AG04450 (cell line): Measurements from ENCODE around the gene SHB. TPM values are rescaled to one million over a fixed set of nuclear protein-coding genes. Genes with fewer than 3 reads are reported as not detected.
"Not testable (repeated sequence)": the region's sequence is repeated elsewhere in the genome, so short reads cannot be mapped to it uniquely, and the experiment has no call there.

Experiments
- CTCF ChIA-PET: fragments of 300-600, 350-600 bp; formaldehyde crosslinking; extraction: SDS; loops from one replicate; lab custom pipeline; 2022; ENCODE audit warnings: antibody characterized with exemption, inconsistent platforms; lab: Charles Lee
- POLR2A ChIA-PET: fragments of 350-600 bp; formaldehyde crosslinking; extraction: SDS; loops from one replicate; lab custom pipeline; 2021; ENCODE audit warnings: antibody characterized with exemption, inconsistent platforms; lab: Yijun Ruan, JAX
- DNase-seq: peaks from one replicate; pipeline ENCODE4 v3.0.0-alpha.2; 2011; ENCODE audit warnings: low read depth, low spot score
- H3K27ac ChIP-seq: one replicate; pipeline ENCODE4 v1.5.1; 2012; ENCODE audit warnings: low read depth, low read length, control low read depth
- H3K27me3 ChIP-seq: one replicate; pipeline ENCODE4 v1.6.0; 2012; ENCODE audit warnings: low read length; ENCODE audit not compliant: control insufficient read depth, insufficient read depth
- H3K4me3 ChIP-seq: 2 replicates; pipeline ENCODE4 v1.5.1; 2011; ENCODE audit warnings: mild to moderate bottlenecking, low read depth, low read length, control low read depth
- H3K9me3 ChIP-seq: 2 replicates; pipeline ENCODE4 v1.5.1; 2012; ENCODE audit warnings: low read length; ENCODE audit not compliant: control insufficient read depth, insufficient read depth
- CTCF ChIP-seq: IDR thresholded peaks from 2 replicates; pipeline ENCODE4 v1.5.1; 2011; ENCODE audit warnings: low read depth, low read length, control low read depth, inconsistent platforms
- polyA plus RNA-seq: library from polyadenylated mRNA; depleted of rRNA; stranded (reverse); fragments of >200 nt; gene quantifications from 2 replicates; pipeline ENCODE4 v1.2.3, GENCODE V29; 2011

SHB gene
- polyA plus RNA-seq, 1 experiment = 16.7 TPM

- CTCF ChIA-PET = interaction anchor here (1.3 kb wide), 1 partner anchor 374 kb away, joined by 3 read pairs; no protein-coding TSS in a partner anchor
These were observed 179.5 kb downstream of the SHB start for GRCh38 chr9:37889536-37889935.

GRCh38 chr9:37887977-37888583 lies 180.9 kb downstream of the SHB start:
- H3K9me3 ChIP-seq, H3K4me3 ChIP-seq, CTCF ChIA-PET, H3K27ac ChIP-seq, H3K27me3 ChIP-seq, DNase-seq, POLR2A ChIA-PET: not testable (repeated sequence)

More at GRCh38 chr9:37889536-37889935, 179.5 kb downstream of the SHB start:
- Histone ChIP-seq H3K27me3 (no peaks in the 10 kb centered on the region), H3K4me3 (no peak overlapping the region), H3K9me3 (no peaks in the 10 kb centered on the region), H3K27ac (no peak overlapping the region)
- DNase-seq = no peak
- no peak for TF ChIP-seq CTCF
- POLR2A ChIA-PET = no interaction called here

DNA sequence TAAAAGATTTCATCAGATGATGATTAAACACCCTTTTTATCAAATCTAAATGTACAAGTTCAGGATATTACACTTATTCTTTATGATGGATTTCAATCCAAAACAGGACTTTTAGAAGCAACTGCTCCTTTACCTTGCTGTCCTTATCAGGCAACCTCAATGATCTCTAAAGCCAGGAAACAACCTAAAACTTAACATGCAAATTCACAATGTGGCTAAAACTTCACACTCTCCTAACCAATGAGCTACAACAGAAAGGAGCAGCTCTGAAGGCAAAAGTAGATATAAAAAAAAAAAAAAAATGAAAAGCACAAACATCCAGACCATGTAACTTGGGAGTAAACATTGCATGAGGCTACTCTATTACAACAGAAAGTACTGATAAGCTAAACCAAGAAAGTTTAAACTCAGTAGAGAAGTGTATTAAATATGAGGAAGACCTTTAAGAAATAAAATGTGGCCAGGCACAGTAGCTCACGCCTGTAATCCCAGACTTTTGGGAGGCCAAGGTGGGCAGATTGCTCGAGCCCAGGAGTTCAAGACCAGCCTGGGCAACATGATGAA lies 188.0 kb downstream of the SHB start:
- TF ChIP-seq CTCF = no peak
- ChIA-PET CTCF (no interaction called here), POLR2A (interaction anchor here (0.7 kb wide), 1 partner anchor 182 kb away, joined by 8 read pairs; no protein-coding TSS in a partner anchor)

GRCh38 chr9:37876376-37876775 lies 192.7 kb downstream of the SHB start:
- no peak overlapping the region for H3K4me3 ChIP-seq
- CTCF ChIA-PET = no interaction called here
- no peak for DNase-seq
- H3K9me3 ChIP-seq = peaks cover 8% of the 10 kb centered on the region
- H3K27ac ChIP-seq = no peak overlapping the region
- H3K27me3 ChIP-seq = no peaks in the 10 kb centered on the region
- POLR2A ChIA-PET = interaction anchor here (0.8 kb wide), 1 partner anchor 23 kb away, joined by 3 read pairs; no protein-coding TSS in a partner anchor
- no peak for TF ChIP-seq CTCF

More for the DNA sequence above, 188.0 kb downstream of the SHB start:
- peaks cover 8% of the 10 kb centered on the region for H3K9me3 ChIP-seq
- H3K27ac ChIP-seq = no peak overlapping the region
- DNase-seq = no peak
- no peak overlapping the region for H3K4me3 ChIP-seq
- no peaks in the 10 kb centered on the region for H3K27me3 ChIP-seq

- H3K27me3 ChIP-seq = no peaks in the 10 kb centered on the region
- ChIA-PET POLR2A (no interaction called here), CTCF (no interaction called here)
- H3K4me3 ChIP-seq = no peak overlapping the region
- H3K27ac ChIP-seq = no peak overlapping the region
- H3K9me3 ChIP-seq = peaks cover 8% of the 10 kb centered on the region
- DNase-seq = no peak
- no peak for TF ChIP-seq CTCF
These were observed 195.1 kb downstream of the SHB start for GRCh38 chr9:37873955-37874354.
